Activated naive CD8-positive, alpha-beta T cell (primary cell): Measurements from ENCODE around the gene RPS6KA2.

Experiments used
- H3K27ac Mint-ChIP-seq: one replicate; pipeline ENCODE4 v1.8.0; 2021; ENCODE audit warnings: mixed read lengths
- H3K27me3 Mint-ChIP-seq: one replicate; pipeline ENCODE4 v1.8.0; 2021; ENCODE audit warnings: mixed read lengths
- H3K36me3 Mint-ChIP-seq: one replicate; pipeline ENCODE4 v1.8.0; 2021; ENCODE audit warnings: mixed read lengths
- H3K4me1 Mint-ChIP-seq: one replicate; pipeline ENCODE4 v1.8.0; 2021; ENCODE audit warnings: low read depth, mixed read lengths
- H3K4me3 Mint-ChIP-seq: one replicate; pipeline ENCODE4 v1.8.0; 2021; ENCODE audit warnings: mild to moderate bottlenecking, mixed read lengths
- H3K9me3 Mint-ChIP-seq: one replicate; pipeline ENCODE4 v1.8.0; 2021; ENCODE audit warnings: low read depth, mixed read lengths

Gene RPS6KA2

GRCh38 chr6:166438211-166438861 lies 188.7 kb downstream of the RPS6KA2 start:
- Mint-ChIP-seq H3K4me1 (peaks cover 23% of the 10 kb centered on the region), H3K4me3 (no peak overlapping the region), H3K9me3 (no peaks in the 10 kb centered on the region), H3K36me3 (peaks cover 2% of the 10 kb centered on the region), H3K27me3 (no peaks in the 10 kb centered on the region), H3K27ac (no peak overlapping the region)

GRCh38 chr6:166437661-166438060 lies 189.4 kb downstream of the RPS6KA2 start:
- H3K4me1 Mint-ChIP-seq: peaks cover 23% of the 10 kb centered on the region
- no peaks in the 10 kb centered on the region for H3K27me3 Mint-ChIP-seq
- H3K36me3 Mint-ChIP-seq: peaks cover 2% of the 10 kb centered on the region
- no peak overlapping the region for H3K4me3 Mint-ChIP-seq
- peak overlapping the region; percentile 8 for H3K27ac Mint-ChIP-seq
- H3K9me3 Mint-ChIP-seq: no peaks in the 10 kb centered on the region

- no peaks in the 10 kb centered on the region for H3K27me3 Mint-ChIP-seq
- peak overlapping the region; percentile 72 for H3K27ac Mint-ChIP-seq
- H3K4me1 Mint-ChIP-seq: peaks cover 23% of the 10 kb centered on the region
- no peaks in the 10 kb centered on the region for H3K9me3 Mint-ChIP-seq
- H3K4me3 Mint-ChIP-seq: peak overlapping the region; percentile 18
- H3K36me3 Mint-ChIP-seq: peaks cover 4% of the 10 kb centered on the region
Observed at GRCh38 chr6:166436195-166437139, 190.6 kb downstream of the RPS6KA2 start.

- H3K27me3 Mint-ChIP-seq: no peaks in the 10 kb centered on the region
- peaks cover 23% of the 10 kb centered on the region for H3K4me1 Mint-ChIP-seq
- H3K27ac Mint-ChIP-seq: peak overlapping the region; percentile 72
- no peak overlapping the region for H3K4me3 Mint-ChIP-seq
- H3K9me3 Mint-ChIP-seq: no peaks in the 10 kb centered on the region
- H3K36me3 Mint-ChIP-seq: peaks cover 5% of the 10 kb centered on the region
Observed at GRCh38 chr6:166435574-166435973, 191.5 kb downstream of the RPS6KA2 start.

- Mint-ChIP-seq H3K27ac (no peak overlapping the region), H3K27me3 (no peaks in the 10 kb centered on the region), H3K4me3 (no peak overlapping the region)
Observed at GRCh38 chr6:166434336-166434735, 192.7 kb downstream of the RPS6KA2 start.

GRCh38 chr6:166433096-166433495 lies 194.0 kb downstream of the RPS6KA2 start:
- Mint-ChIP-seq H3K27ac (no peak overlapping the region), H3K9me3 (no peaks in the 10 kb centered on the region), H3K36me3 (peaks cover 8% of the 10 kb centered on the region), H3K27me3 (no peaks in the 10 kb centered on the region), H3K4me3 (no peak overlapping the region), H3K4me1 (peaks cover 14% of the 10 kb centered on the region)

More at GRCh38 chr6:166434336-166434735, 192.7 kb downstream of the RPS6KA2 start:
- Mint-ChIP-seq H3K36me3 (peaks cover 8% of the 10 kb centered on the region), H3K9me3 (no peaks in the 10 kb centered on the region), H3K4me1 (peaks cover 15% of the 10 kb centered on the region)

- Mint-ChIP-seq H3K9me3 (no peaks in the 10 kb centered on the region), H3K36me3 (peaks cover 6% of the 10 kb centered on the region), H3K4me3 (no peak overlapping the region), H3K4me1 (peaks cover 3% of the 10 kb centered on the region), H3K27ac (no peak overlapping the region), H3K27me3 (no peaks in the 10 kb centered on the region)
Observed at GRCh38 chr6:166430269-166430668, 196.8 kb downstream of the RPS6KA2 start.

- Mint-ChIP-seq H3K9me3 (no peaks in the 10 kb centered on the region), H3K36me3 (no peaks in the 10 kb centered on the region), H3K4me3 (no peak overlapping the region), H3K4me1 (peaks cover 17% of the 10 kb centered on the region), H3K27me3 (no peaks in the 10 kb centered on the region), H3K27ac (no peak overlapping the region)
Observed at GRCh38 chr6:166424431-166424830, 202.6 kb downstream of the RPS6KA2 start.

- no peaks in the 10 kb centered on the region for H3K36me3 Mint-ChIP-seq
- no peaks in the 10 kb centered on the region for H3K27me3 Mint-ChIP-seq
- no peak overlapping the region for H3K4me3 Mint-ChIP-seq
- H3K4me1 Mint-ChIP-seq: peaks cover 23% of the 10 kb centered on the region
- no peak overlapping the region for H3K27ac Mint-ChIP-seq
- H3K9me3 Mint-ChIP-seq: no peaks in the 10 kb centered on the region
Observed at GRCh38 chr6:166423781-166424180, 203.3 kb downstream of the RPS6KA2 start.

GRCh38 chr6:166423051-166423745 lies 203.9 kb downstream of the RPS6KA2 start:
- Mint-ChIP-seq H3K36me3 (no peaks in the 10 kb centered on the region), H3K27ac (no peak overlapping the region), H3K4me3 (no peak overlapping the region), H3K9me3 (no peaks in the 10 kb centered on the region), H3K27me3 (no peaks in the 10 kb centered on the region), H3K4me1 (peaks cover 29% of the 10 kb centered on the region)

- Mint-ChIP-seq H3K4me3 (no peak overlapping the region), H3K27ac (no peak overlapping the region), H3K9me3 (no peaks in the 10 kb centered on the region), H3K36me3 (no peaks in the 10 kb centered on the region), H3K27me3 (no peaks in the 10 kb centered on the region), H3K4me1 (peaks cover 37% of the 10 kb centered on the region)
Observed at GRCh38 chr6:166422201-166422940, 204.7 kb downstream of the RPS6KA2 start.

GRCh38 chr6:166420351-166420750 lies 206.7 kb downstream of the RPS6KA2 start:
- Mint-ChIP-seq H3K27me3 (no peaks in the 10 kb centered on the region), H3K36me3 (peaks cover 15% of the 10 kb centered on the region), H3K9me3 (no peaks in the 10 kb centered on the region), H3K4me3 (peak overlapping the region; percentile 46), H3K27ac (peak overlapping the region; percentile 73), H3K4me1 (peaks cover 58% of the 10 kb centered on the region)

- Mint-ChIP-seq H3K36me3 (peaks cover 15% of the 10 kb centered on the region), H3K27me3 (no peaks in the 10 kb centered on the region), H3K4me3 (peak overlapping the region; percentile 52), H3K9me3 (no peaks in the 10 kb centered on the region), H3K4me1 (peaks cover 64% of the 10 kb centered on the region), H3K27ac (peak overlapping the region; percentile 87)
Observed at GRCh38 chr6:166419717-166420116, 207.3 kb downstream of the RPS6KA2 start.

GRCh38 chr6:166419286-166419685 lies 207.8 kb downstream of the RPS6KA2 start:
- H3K4me3 Mint-ChIP-seq: peak overlapping the region; percentile 52
- no peaks in the 10 kb centered on the region for H3K9me3 Mint-ChIP-seq
- no peaks in the 10 kb centered on the region for H3K27me3 Mint-ChIP-seq
- peak overlapping the region; percentile 87 for H3K27ac Mint-ChIP-seq
- peaks cover 16% of the 10 kb centered on the region for H3K36me3 Mint-ChIP-seq
- peaks cover 68% of the 10 kb centered on the region for H3K4me1 Mint-ChIP-seq
